ENCODE results near the gene IL10RB. TPM values are rescaled to one million over a fixed set of nuclear protein-coding genes. Genes with fewer than 3 reads are reported as not detected.

Gene IL10RB
- total RNA-seq, 1 donor: 60.9 TPM

- peak; percentile 99 for DNase-seq (ENCODE audit: low read depth)
- no peak for TF ChIP-seq CTCF (IDR thresholded peaks at IDR 0.05; ENCODE audit: insufficient read depth, low read depth, low read length)
- H3K4me3 ChIP-seq (ENCODE audit: low read depth, low read length): peak within 1 kb of the TSS; percentile 98
Observed at GRCh38 chr21:33324291-33325221, 58.4 kb downstream of the IL10RB start, which contains the start of gene IFNAR1. TSS of gene IFNAR1 (plus strand) at chr21:33324970. CDS start at chr21:33325056, 86 bp downstream.

GRCh38 chr21:33325222-33326067 is 59.3 kb downstream of the IL10RB start:
- H3K4me3 ChIP-seq (ENCODE audit: low read depth, low read length): peak overlapping the region; percentile 98
- DNase-seq (ENCODE audit: low read depth): peak; percentile 80
- no peak for TF ChIP-seq CTCF (IDR thresholded peaks at IDR 0.05; ENCODE audit: insufficient read depth, low read depth, low read length)

- H3K4me3 ChIP-seq (ENCODE audit: low read depth, low read length): no peak overlapping the region
- no peak for DNase-seq (ENCODE audit: low read depth)
- TF ChIP-seq CTCF (IDR thresholded peaks at IDR 0.05; ENCODE audit: insufficient read depth, low read depth, low read length): no peak
Observed at GRCh38 chr21:33327326-33327725, 61.2 kb downstream of the IL10RB start.

DNA sequence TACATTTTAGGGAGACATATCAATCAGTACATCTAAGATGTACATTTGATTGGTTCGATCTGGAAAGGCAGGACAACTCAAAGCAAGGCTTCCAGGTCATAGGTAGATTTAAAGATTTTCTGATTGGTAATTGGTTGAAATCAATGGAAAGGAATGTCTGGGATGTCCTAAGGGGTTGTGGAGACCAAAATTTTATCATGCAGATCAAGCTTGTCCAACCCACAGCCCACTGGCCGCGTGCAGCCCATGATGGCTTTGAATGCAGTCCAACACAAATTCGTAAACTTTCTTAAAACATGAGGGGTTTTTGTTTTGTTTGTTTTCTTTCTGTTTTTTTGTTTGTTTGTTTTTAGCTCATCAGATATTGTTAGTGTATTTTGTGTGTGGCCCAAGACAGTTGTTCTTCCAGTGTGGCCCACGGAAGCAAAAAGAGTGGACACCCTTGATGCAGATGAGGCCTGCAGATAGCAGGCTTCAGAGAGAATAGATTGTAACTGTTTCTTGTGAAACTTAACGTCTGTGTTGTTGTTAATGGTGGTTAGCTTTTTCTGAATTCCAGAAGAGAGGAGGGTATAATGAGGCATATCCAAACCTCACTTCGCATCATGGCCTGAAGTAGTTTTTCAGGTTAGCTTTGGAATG is 61.7 kb downstream of the IL10RB start:
- no peak for DNase-seq (ENCODE audit: low read depth)
- no peak overlapping the region for H3K4me3 ChIP-seq (ENCODE audit: low read depth, low read length)
- TF ChIP-seq CTCF (IDR thresholded peaks at IDR 0.05; ENCODE audit: insufficient read depth, low read depth, low read length): no peak

GRCh38 chr21:33330726-33331125 is 64.6 kb downstream of the IL10RB start:
- no peak overlapping the region for H3K4me3 ChIP-seq (ENCODE audit: low read depth, low read length)
- no peak for TF ChIP-seq CTCF (IDR thresholded peaks at IDR 0.05; ENCODE audit: insufficient read depth, low read depth, low read length)
- DNase-seq (ENCODE audit: low read depth): no peak

DNA sequence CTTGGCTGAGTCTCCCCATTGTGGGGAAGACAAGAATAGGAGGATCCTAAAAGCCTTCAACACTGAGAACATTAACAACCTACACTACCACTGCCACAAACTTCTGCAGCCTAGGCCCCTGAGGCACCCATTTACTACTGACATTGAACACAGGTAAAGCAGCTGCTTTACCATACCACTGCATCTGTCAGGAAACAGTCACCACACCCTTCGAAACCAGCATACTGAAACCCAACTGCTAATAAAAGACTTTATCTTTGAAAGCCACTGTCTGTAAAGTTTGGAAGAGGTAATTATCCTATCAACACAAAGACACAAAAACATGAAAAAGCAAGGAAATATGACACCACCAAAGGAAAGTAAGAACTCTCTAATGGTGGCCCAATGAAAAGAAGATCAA is 66.0 kb downstream of the IL10RB start:
- H3K4me3 ChIP-seq (ENCODE audit: low read depth, low read length): no peak overlapping the region
- TF ChIP-seq CTCF (IDR thresholded peaks at IDR 0.05; ENCODE audit: insufficient read depth, low read depth, low read length): no peak
- DNase-seq (ENCODE audit: low read depth): no peak
